H1 (cell line): ENCODE results near the gene KCNT1. TPM values are rescaled to one million over a fixed set of nuclear protein-coding genes. Genes with fewer than 3 reads are reported as not detected.
"Not testable (repeated sequence)": the region's sequence is repeated elsewhere in the genome, so short reads cannot be mapped to it uniquely, and the experiment has no call there.

ENCODE experiments used
- CTCF ChIA-PET: fragments of 300-600 bp; sonication (Branson Sonifier 250); formaldehyde crosslinking; loops from one replicate; lab custom pipeline; 2021; ENCODE audit not compliant: partially characterized antibody; lab: Charles Lee
- POLR2A ChIA-PET: fragments of 300-600 bp; sonication (Branson Sonifier 250); formaldehyde crosslinking; loops from one replicate; lab custom pipeline; 2021; ENCODE audit warnings: inconsistent platforms; ENCODE audit not compliant: partially characterized antibody; lab: Charles Lee
- DNase-seq, 2 experiments: peaks; one replicate each; pipeline versions ENCODE4 v3.0.0 to v3.0.0-alpha.2; 2010 to 2022; ENCODE audit warnings: low spot score in 2 of 2, low read depth in 1 of 2, mixed read lengths in 1 of 2
- FAIRE-seq: peaks from 2 replicates; lab custom pipeline; 2011; peaks lifted over from hg19 to GRCh38; lab: Jason Lieb, UNC
- H2AFZ ChIP-seq: 2 replicates; pipeline ENCODE4 v1.8.1; 2012; ENCODE audit warnings: low read length, inconsistent platforms
- H2AK5ac ChIP-seq: 2 replicates; pipeline ENCODE4 v1.6.1; 2013; ENCODE audit warnings: low read depth, low read length
- H2BK120ac ChIP-seq: replicated peaks from 2 replicates; pipeline ENCODE3; 2013; ENCODE audit warnings: low read depth, low read length, inconsistent platforms
- H2BK12ac ChIP-seq: 2 replicates; pipeline ENCODE4 v1.6.1; 2013; ENCODE audit warnings: low read depth, low read length
- H2BK15ac ChIP-seq: 2 replicates; pipeline ENCODE4 v1.6.1; 2013; ENCODE audit warnings: low read length
- H2BK20ac ChIP-seq: 2 replicates; pipeline ENCODE4 v1.6.1; 2013; ENCODE audit warnings: low read length
- H2BK5ac ChIP-seq: 2 replicates; pipeline ENCODE4 v1.6.1; 2013; ENCODE audit warnings: low read depth, low read length
- H3K14ac ChIP-seq: 2 replicates; pipeline ENCODE4 v1.6.1; 2013; ENCODE audit warnings: inconsistent platforms; ENCODE audit not compliant: insufficient read length
- H3K18ac ChIP-seq: 2 replicates; pipeline ENCODE4 v1.6.1; 2013; ENCODE audit warnings: low read length; ENCODE audit errors: extremely low read depth
- H3K23ac ChIP-seq: 2 replicates; pipeline ENCODE4 v1.6.1; 2013; ENCODE audit warnings: inconsistent platforms; ENCODE audit not compliant: insufficient read length
- H3K23me2 ChIP-seq: 2 replicates; pipeline ENCODE4 v1.6.1; 2013; ENCODE audit warnings: low read depth, low read length
- H3K27ac ChIP-seq: 2 replicates; pipeline ENCODE4 v1.6.1; 2011; ENCODE audit warnings: low read depth, low read length, inconsistent platforms
- H3K27me3 ChIP-seq, 4 experiments: replicated peaks in 1 of 4; 1 replicate in 1 of 4; 2 replicates in 3 of 4; pipeline versions ENCODE4 v1.6.1 to v1.8.1; 2011 to 2013; ENCODE audit warnings: low read length in 3 of 4, mild to moderate bottlenecking in 3 of 4, inconsistent platforms in 2 of 4, mixed read lengths in 2 of 4, moderate library complexity in 1 of 4; ENCODE audit not compliant: control insufficient read depth in 3 of 4, insufficient read depth in 3 of 4; ENCODE audit errors: extremely low read depth in 1 of 4
- H3K36me3 ChIP-seq, 4 experiments: 2 replicates each; pipeline versions ENCODE4 v1.6.1 to v1.8.1; 2011 to 2013; ENCODE audit warnings: mild to moderate bottlenecking in 4 of 4, low read length in 3 of 4, moderate library complexity in 2 of 4, control low read depth in 1 of 4, inconsistent platforms in 1 of 4; ENCODE audit not compliant: insufficient read depth in 4 of 4, control insufficient read depth in 2 of 4
- H3K4ac ChIP-seq: replicated peaks from 2 replicates; pipeline ENCODE3; 2013; ENCODE audit warnings: low read length, low read depth, mixed read lengths, inconsistent platforms; ENCODE audit not compliant: insufficient read length
- H3K4me1 ChIP-seq, 4 experiments: replicated peaks in 1 of 4; 1 replicate in 1 of 4; 2 replicates in 3 of 4; pipeline versions ENCODE4 v1.6.1 to v1.8.1; 2011 to 2013; ENCODE audit warnings: low read length in 3 of 4, inconsistent platforms in 2 of 4, mixed read lengths in 1 of 4; ENCODE audit not compliant: insufficient read depth in 4 of 4, control insufficient read depth in 3 of 4
- H3K4me2 ChIP-seq, 2 experiments: 2 replicates each; pipeline versions ENCODE4 v1.6.1 to v1.8.1; 2011 to 2013; ENCODE audit warnings: low read depth in 2 of 2, low read length in 2 of 2, control low read depth in 1 of 2, inconsistent platforms in 1 of 2, mild to moderate bottlenecking in 1 of 2; ENCODE audit not compliant: insufficient read depth in 1 of 2
- H3K4me3 ChIP-seq, 4 experiments: fragments of 200-600, 300-600 bp in 1 of 4; sonication (generic), shearing (Covaris generic), sonication (Bioruptor Twin) in 1 of 4; 2 replicates each; pipeline versions ENCODE4 v1.5.1 to v1.8.1; 2011 to 2016; ENCODE audit warnings: low read length in 4 of 4, low read depth in 3 of 4, control low read depth in 2 of 4, inconsistent platforms in 2 of 4, mild to moderate bottlenecking in 2 of 4, mixed read lengths in 1 of 4, moderate library complexity in 1 of 4; ENCODE audit not compliant: insufficient read depth in 2 of 4; ENCODE audit errors: extremely low read depth in 1 of 4
- H3K56ac ChIP-seq: replicated peaks from 2 replicates; pipeline ENCODE3; 2013; ENCODE audit warnings: low read depth, mild to moderate bottlenecking, mixed read lengths, low read length, inconsistent platforms; ENCODE audit not compliant: insufficient read length
- H3K79me1 ChIP-seq: 2 replicates; pipeline ENCODE4 v1.6.1; 2013; ENCODE audit warnings: low read depth, low read length, control low read depth
- H3K79me2 ChIP-seq, 2 experiments: 2 replicates each; pipeline versions ENCODE4 v1.6.1 to v1.8.1; 2012 to 2013; ENCODE audit warnings: low read length in 2 of 2, mild to moderate bottlenecking in 2 of 2, inconsistent platforms in 1 of 2; ENCODE audit not compliant: insufficient read depth in 2 of 2, control insufficient read depth in 1 of 2
- H3K9ac ChIP-seq, 4 experiments: replicated peaks in 1 of 4; 1 replicate in 1 of 4; 2 replicates in 3 of 4; pipeline versions ENCODE4 v1.6.1 to v1.8.1; 2011 to 2013; ENCODE audit warnings: low read depth in 3 of 4, low read length in 3 of 4, control low read depth in 2 of 4, mild to moderate bottlenecking in 2 of 4, moderate library complexity in 2 of 4, inconsistent platforms in 1 of 4; ENCODE audit errors: extremely low read depth in 1 of 4
- H3K9me3 ChIP-seq, 2 experiments: 2 replicates each; pipeline versions ENCODE4 v1.6.1 to v1.8.1; 2012 to 2013; ENCODE audit warnings: mild to moderate bottlenecking in 2 of 2, moderate library complexity in 2 of 2, control low read depth in 1 of 2, inconsistent platforms in 1 of 2, low read depth in 1 of 2, low read length in 1 of 2, mixed read lengths in 1 of 2; ENCODE audit not compliant: insufficient read depth in 2 of 2
- H4K20me1 ChIP-seq, 2 experiments: replicated peaks in 1 of 2; 2 replicates each; pipeline versions ENCODE3 to v1.8.1; 2011 to 2013; ENCODE audit warnings: inconsistent platforms in 2 of 2, low read length in 2 of 2, mild to moderate bottlenecking in 1 of 2; ENCODE audit not compliant: insufficient read depth in 2 of 2, control insufficient read depth in 1 of 2
- H4K5ac ChIP-seq: 2 replicates; pipeline ENCODE4 v1.6.1; 2013; ENCODE audit warnings: low read length, low read depth, mixed read lengths, inconsistent platforms; ENCODE audit not compliant: insufficient read length
- H4K8ac ChIP-seq: 2 replicates; pipeline ENCODE4 v1.8.0; 2013; ENCODE audit warnings: mild to moderate bottlenecking, moderate library complexity, low read length, inconsistent platforms; ENCODE audit not compliant: insufficient read depth; ENCODE audit errors: extremely low read depth
- H4K91ac ChIP-seq: replicated peaks from 2 replicates; pipeline ENCODE3; 2013; ENCODE audit warnings: low read length, mixed read lengths, inconsistent platforms; ENCODE audit not compliant: insufficient read length
- WGBS, 2 experiments: shearing (Covaris generic) in 1 of 2; methylation state at CpG; one replicate each; pipeline versions ENCODE4 v1.1.6 to v1.1.7; 2013 to 2015; ENCODE audit warnings: low lambda C conversion rate in 2 of 2, mixed read lengths in 2 of 2, inconsistent platforms in 1 of 2, low coverage in 1 of 2, missing lambda C conversion rate in 1 of 2; ENCODE audit not compliant: insufficient replicate concordance in 2 of 2, insufficient coverage in 1 of 2, insufficient read length in 1 of 2; ENCODE audit errors: extremely low coverage in 1 of 2, missing lambda C conversion rate in 1 of 2; 5-methylcytosine and 5-hydroxymethylcytosine counted together
- polyA plus RNA-seq, 7 experiments: library from polyadenylated mRNA; depleted of rRNA in 3 of 7; stranded (reverse) in 5 of 7; unstranded in 2 of 7; fragments of >200 nt in 5 of 7; fragments of 200-250 nt in 2 of 7; gene quantifications; 1 replicate in 5 of 7; 2 replicates in 1 of 7; 4 replicates in 1 of 7; pipeline versions ENCODE4 v1.2.1 to v1.2.3, GENCODE V29; 2011 to 2013; ENCODE audit warnings: missing spikeins in 2 of 7, mixed read lengths in 2 of 7
- total RNA-seq: library from RNA; stranded (reverse); fragmentation: NEBNext Ultra II Directional; extraction: Animal tissue kit (Norgen Biotek cat#: 25700); gene quantifications from 2 replicates; pipeline ENCODE4 v1.2.1, GENCODE V29; 2021

Gene KCNT1
- total and polyA plus RNA-seq, 2 of the 8 experiments (the other 6 are each of a cell fraction or from before 2014, with no cell fraction given) = 0.13 to 0.20 TPM

GRCh38 chr9:135669018-135669417, 33.0 kb upstream of the KCNT1 start:
- H3K36me3 ChIP-seq, H3K14ac ChIP-seq, H2BK120ac ChIP-seq, H3K79me2 ChIP-seq, H4K5ac ChIP-seq, H3K18ac ChIP-seq, H3K23me2 ChIP-seq, DNase-seq, H2BK20ac ChIP-seq, H2BK12ac ChIP-seq, H4K20me1 ChIP-seq, H3K4me3 ChIP-seq, FAIRE-seq, H3K27ac ChIP-seq, H2AK5ac ChIP-seq, H3K9ac ChIP-seq, H3K4ac ChIP-seq, H4K91ac ChIP-seq, POLR2A ChIA-PET, H3K23ac ChIP-seq, H2BK5ac ChIP-seq, H3K4me1 ChIP-seq, H3K79me1 ChIP-seq, H3K4me2 ChIP-seq, H3K27me3 ChIP-seq, H2BK15ac ChIP-seq, H4K8ac ChIP-seq, H3K56ac ChIP-seq, H2AFZ ChIP-seq: not testable (repeated sequence)
- peaks cover 4 to 19% of the 10 kb centered on the region in 2 experiments; a peak in 3 of 4 replicates for H3K9me3 ChIP-seq
- CTCF ChIA-PET = interaction anchor here (1.3 kb wide), 1 partner anchor 67 kb away, joined by 3 read pairs; no protein-coding TSS in a partner anchor
- WGBS, 2 experiments = 87% methylated on average over 5 of the region's 5 CpGs; no CpG with 5 or more reads in 1 of the 2 experiments
